ENCODE results near the gene MYCBPAP. TPM values are rescaled to one million over a fixed set of nuclear protein-coding genes. Genes with fewer than 3 reads are reported as not detected.

MYCBPAP gene
- total RNA-seq, 1 donor: 0.86 TPM

DNA sequence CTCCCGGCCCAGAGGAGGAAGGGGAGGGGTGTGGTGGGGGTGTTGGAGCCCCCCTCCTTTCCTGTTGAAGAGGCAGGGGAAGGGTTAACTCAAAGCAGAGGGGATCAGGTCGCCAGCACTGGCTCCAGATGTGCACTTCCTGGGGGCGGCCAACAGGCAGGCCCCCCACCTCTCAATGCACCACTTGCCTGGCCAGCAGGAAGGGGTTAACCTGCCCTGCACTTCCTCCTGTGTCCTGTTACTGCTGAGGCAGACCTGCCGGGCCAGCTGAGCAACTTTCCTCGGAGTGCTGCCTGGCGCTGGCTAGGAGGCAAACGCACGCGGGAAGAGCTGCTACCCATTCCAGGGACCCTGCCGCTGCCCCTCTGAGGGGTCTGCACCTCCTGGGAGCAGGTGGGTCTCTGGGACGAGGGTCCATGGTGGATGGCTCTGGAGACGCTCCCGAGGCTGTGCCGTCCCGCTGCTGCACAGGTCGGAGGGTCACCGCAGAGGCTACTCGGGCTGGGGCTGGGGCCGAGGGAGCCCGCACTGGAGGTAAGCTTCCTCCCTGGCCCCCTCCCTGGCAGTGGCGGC, 24.3 kb downstream of the MYCBPAP start, which contains the start of gene EPN3:
Gene EPN3 (plus strand): TSS at position 284 of the 573 bp plus-strand sequence. CDS start 3,822 bp downstream, outside the sequence.
- no peak for DNase-seq (ENCODE audit: low read depth)
- TF ChIP-seq, protein P1, sequence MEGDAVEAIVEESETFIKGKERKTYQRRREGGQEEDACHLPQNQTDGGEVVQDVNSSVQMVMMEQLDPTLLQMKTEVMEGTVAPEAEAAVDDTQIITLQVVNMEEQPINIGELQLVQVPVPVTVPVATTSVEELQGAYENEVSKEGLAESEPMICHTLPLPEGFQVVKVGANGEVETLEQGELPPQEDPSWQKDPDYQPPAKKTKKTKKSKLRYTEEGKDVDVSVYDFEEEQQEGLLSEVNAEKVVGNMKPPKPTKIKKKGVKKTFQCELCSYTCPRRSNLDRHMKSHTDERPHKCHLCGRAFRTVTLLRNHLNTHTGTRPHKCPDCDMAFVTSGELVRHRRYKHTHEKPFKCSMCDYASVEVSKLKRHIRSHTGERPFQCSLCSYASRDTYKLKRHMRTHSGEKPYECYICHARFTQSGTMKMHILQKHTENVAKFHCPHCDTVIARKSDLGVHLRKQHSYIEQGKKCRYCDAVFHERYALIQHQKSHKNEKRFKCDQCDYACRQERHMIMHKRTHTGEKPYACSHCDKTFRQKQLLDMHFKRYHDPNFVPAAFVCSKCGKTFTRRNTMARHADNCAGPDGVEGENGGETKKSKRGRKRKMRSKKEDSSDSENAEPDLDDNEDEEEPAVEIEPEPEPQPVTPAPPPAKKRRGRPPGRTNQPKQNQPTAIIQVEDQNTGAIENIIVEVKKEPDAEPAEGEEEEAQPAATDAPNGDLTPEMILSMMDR (IDR thresholded peaks at IDR 0.05; ENCODE audit: insufficient read depth, low read depth, low read length): no peak
- H3K4me3 ChIP-seq (ENCODE audit: low read depth, low read length): no peak within 1 kb of the TSS

DNA sequence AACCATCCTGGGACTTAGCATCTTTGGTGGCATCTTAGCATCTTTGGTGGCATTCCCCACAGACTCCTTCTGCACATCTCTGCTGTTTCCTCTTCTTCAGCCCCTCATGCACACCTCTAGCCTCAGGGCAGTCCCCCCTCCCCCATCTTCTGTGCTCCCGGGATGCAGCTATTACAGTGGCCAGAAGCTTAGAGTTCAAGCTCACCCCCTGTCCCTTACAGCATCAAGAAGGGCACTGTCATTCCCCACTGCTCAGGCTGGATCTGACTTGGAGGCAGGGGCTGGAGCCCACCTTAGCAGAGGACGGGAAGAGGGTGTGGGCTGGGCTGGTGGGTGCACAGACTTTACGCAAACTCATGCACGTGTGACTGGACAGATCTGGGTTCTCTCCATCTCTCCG, 24.9 kb downstream of the MYCBPAP start:
- TF ChIP-seq, protein P1 (IDR thresholded peaks at IDR 0.05; ENCODE audit: insufficient read depth, low read depth, low read length): no peak

GRCh38 chr17:50533720-50534148, 25.5 kb downstream of the MYCBPAP start:
- TF ChIP-seq, protein P1 (IDR thresholded peaks at IDR 0.05; ENCODE audit: insufficient read depth, low read depth, low read length): no peak
- no peak for DNase-seq (ENCODE audit: low read depth)
- H3K4me3 ChIP-seq (ENCODE audit: low read depth, low read length): no peak overlapping the region

More for the DNA sequence above, 24.9 kb downstream of the MYCBPAP start:
- DNase-seq (ENCODE audit: low read depth): no peak
- no peak overlapping the region for H3K4me3 ChIP-seq (ENCODE audit: low read depth, low read length)

GRCh38 chr17:50534222-50534978, 26.2 kb downstream of the MYCBPAP start:
- H3K4me3 ChIP-seq (ENCODE audit: low read depth, low read length): no peak overlapping the region
- no peak for DNase-seq (ENCODE audit: low read depth)
- TF ChIP-seq, protein P1 (IDR thresholded peaks at IDR 0.05; ENCODE audit: insufficient read depth, low read depth, low read length): no peak

DNA sequence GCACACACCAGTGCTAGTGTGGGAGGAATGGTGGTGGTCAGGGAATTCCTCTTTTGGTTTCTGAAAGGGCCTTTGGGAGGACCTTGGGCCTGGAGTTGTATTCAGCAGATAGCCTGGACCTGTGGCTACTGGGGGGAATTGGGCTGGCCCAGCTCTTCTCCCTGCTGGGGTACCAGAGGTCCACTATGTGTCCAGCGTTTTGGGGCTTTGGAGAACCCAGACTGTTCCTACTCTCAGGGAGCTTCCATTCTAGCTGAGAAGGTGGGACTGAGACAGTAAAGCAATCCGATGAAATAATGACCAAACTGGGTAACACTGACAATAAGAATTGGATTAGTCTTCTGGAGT, 26.7 kb downstream of the MYCBPAP start:
- DNase-seq (ENCODE audit: low read depth): no peak
- TF ChIP-seq, protein P1 (IDR thresholded peaks at IDR 0.05; ENCODE audit: insufficient read depth, low read depth, low read length): no peak
- H3K4me3 ChIP-seq (ENCODE audit: low read depth, low read length): no peak overlapping the region

GRCh38 chr17:50535407-50535806, 27.2 kb downstream of the MYCBPAP start:
- TF ChIP-seq, protein P1 (IDR thresholded peaks at IDR 0.05; ENCODE audit: insufficient read depth, low read depth, low read length): no peak
- H3K4me3 ChIP-seq (ENCODE audit: low read depth, low read length): no peak overlapping the region
- DNase-seq (ENCODE audit: low read depth): no peak

Measured in fibroblast of villous mesenchyme (primary cell).